ENCODE results near the gene SLC25A44.

SLC25A44 gene, protein sequence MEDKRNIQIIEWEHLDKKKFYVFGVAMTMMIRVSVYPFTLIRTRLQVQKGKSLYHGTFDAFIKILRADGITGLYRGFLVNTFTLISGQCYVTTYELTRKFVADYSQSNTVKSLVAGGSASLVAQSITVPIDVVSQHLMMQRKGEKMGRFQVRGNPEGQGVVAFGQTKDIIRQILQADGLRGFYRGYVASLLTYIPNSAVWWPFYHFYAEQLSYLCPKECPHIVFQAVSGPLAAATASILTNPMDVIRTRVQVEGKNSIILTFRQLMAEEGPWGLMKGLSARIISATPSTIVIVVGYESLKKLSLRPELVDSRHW

DNA sequence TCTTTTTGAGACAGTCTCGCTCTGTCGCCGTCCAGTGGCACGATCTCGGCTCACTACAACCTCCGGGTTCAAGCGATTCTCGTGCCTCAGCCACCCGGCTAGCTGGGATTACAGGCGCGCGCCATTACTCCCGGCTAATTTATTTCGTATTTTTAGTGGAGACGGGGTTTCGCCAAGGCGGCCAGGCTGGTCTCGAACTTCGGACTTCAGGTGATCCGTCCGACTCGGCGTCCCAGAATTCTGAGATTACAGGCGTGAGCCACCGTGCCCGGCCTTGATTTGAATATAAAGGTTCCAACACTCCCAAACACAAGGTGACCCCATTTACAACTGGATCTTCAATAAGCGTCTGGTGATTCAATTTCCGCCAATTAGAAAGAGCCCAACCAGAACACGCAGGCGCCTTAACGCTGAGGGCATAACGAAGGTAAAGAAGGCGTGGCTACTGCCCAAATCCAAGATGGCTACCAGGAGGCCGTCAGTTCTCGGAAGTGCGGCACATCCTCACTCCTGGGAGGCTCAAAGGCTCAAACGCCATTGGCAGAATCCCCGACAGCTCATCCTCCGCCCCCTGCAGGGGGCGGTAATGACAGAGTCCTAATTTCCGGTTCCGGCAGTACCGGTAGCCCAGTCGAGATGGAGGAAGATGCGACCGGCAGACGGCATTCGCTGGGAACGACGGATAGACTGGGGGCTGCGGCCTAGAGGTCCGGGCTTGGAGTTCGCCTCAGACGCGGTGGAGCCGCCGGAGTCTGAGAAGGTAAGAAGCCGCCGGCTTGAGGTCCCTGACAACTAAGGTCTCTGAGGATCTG lies at the start of gene SLC25A44:
Gene SLC25A44 (plus strand): TSS at position 617 of the 812 bp plus-strand sequence. CDS start 5,744 bp downstream, outside the sequence.
- peak within 1 kb of the TSS; percentile 94 for H3K4me3 ChIP-seq (ENCODE audit: low read length)
- H3K27ac ChIP-seq (ENCODE audit: low read depth, low read length): peak within 1 kb of the TSS; percentile 71

DNA sequence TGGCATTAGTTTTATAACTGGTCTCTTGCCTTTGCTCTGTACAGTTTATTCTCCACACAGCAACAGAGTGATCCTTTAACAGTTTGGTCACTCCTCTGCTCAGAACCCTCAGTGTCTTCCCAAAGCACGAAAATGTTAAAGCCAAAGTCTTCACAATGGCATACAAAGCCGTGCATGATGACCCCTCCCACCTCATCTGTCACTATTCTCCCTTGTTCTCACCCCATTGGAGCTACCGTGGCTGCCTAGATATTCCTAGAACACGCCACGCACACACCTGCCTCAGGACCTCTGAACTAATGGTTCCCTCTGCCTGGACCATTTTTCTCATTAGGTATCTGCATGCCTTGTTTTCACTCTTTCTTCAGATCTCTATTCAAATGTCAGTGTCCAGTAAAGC lies 49.2 kb upstream of the SLC25A44 start:
- H3K9me2 ChIP-seq (replicated peaks; ENCODE audit: control insufficient read depth, low read length): no peaks in the 10 kb centered on the region
- no peak overlapping the region for H3K4me3 ChIP-seq (ENCODE audit: low read length)
- no peaks in the 10 kb centered on the region for H3K36me3 ChIP-seq (ENCODE audit: control insufficient read depth, low read length)
- no peaks in the 10 kb centered on the region for H4K20me1 ChIP-seq (ENCODE audit: control insufficient read depth, insufficient read depth, low read depth, low read length)
- no peak overlapping the region for H3K4me2 ChIP-seq (ENCODE audit: low read length)
- no peak overlapping the region for H3K27ac ChIP-seq (ENCODE audit: low read depth, low read length)
- H3K27me3 ChIP-seq (ENCODE audit: control insufficient read depth, low read length): no peaks in the 10 kb centered on the region
- no peak for TF ChIP-seq EZH2phosphoT487 (IDR thresholded peaks at IDR 0.05; ENCODE audit: borderline replicate concordance, low read length)
- TF ChIP-seq, protein P1, sequence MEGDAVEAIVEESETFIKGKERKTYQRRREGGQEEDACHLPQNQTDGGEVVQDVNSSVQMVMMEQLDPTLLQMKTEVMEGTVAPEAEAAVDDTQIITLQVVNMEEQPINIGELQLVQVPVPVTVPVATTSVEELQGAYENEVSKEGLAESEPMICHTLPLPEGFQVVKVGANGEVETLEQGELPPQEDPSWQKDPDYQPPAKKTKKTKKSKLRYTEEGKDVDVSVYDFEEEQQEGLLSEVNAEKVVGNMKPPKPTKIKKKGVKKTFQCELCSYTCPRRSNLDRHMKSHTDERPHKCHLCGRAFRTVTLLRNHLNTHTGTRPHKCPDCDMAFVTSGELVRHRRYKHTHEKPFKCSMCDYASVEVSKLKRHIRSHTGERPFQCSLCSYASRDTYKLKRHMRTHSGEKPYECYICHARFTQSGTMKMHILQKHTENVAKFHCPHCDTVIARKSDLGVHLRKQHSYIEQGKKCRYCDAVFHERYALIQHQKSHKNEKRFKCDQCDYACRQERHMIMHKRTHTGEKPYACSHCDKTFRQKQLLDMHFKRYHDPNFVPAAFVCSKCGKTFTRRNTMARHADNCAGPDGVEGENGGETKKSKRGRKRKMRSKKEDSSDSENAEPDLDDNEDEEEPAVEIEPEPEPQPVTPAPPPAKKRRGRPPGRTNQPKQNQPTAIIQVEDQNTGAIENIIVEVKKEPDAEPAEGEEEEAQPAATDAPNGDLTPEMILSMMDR (IDR thresholded peaks at IDR 0.05; ENCODE audit: low read depth, low read length, poor library complexity, severe bottlenecking): no peak
- H3K4me1 ChIP-seq (ENCODE audit: control insufficient read depth, low read length): peaks cover 41% of the 10 kb centered on the region
- H3F3A ChIP-seq (ENCODE audit: control insufficient read depth, insufficient read depth): no peaks in the 10 kb centered on the region; the same call in 1 of the 2 replicates
- no peaks in the 10 kb centered on the region for H3K79me2 ChIP-seq (ENCODE audit: control insufficient read depth, low read length)
- H3K9me3 ChIP-seq (ENCODE audit: control insufficient read depth, insufficient read depth, low read length): no peaks in the 10 kb centered on the region

More for the DNA sequence above, at the start of gene SLC25A44:
- Histone ChIP-seq H3K4me2 (ENCODE audit: low read length) (peak within 1 kb of the TSS; percentile 87), H3F3A (ENCODE audit: control insufficient read depth, insufficient read depth) (no peaks in the 10 kb centered on the region), H3K36me3 (ENCODE audit: control insufficient read depth, low read length) (peaks cover 21% of the 10 kb centered on the region), H3K79me2 (ENCODE audit: control insufficient read depth, low read length) (peaks cover 50% of the 10 kb centered on the region), H3K4me1 (ENCODE audit: control insufficient read depth, low read length) (peaks cover 25% of the 10 kb centered on the region), H4K20me1 (ENCODE audit: control insufficient read depth, insufficient read depth, low read depth, low read length) (no peaks in the 10 kb centered on the region), H3K27me3 (ENCODE audit: control insufficient read depth, low read length) (no peaks in the 10 kb centered on the region), H3K9me3 (ENCODE audit: control insufficient read depth, insufficient read depth, low read length) (no peaks in the 10 kb centered on the region; the same call in 1 of the 2 replicates), H3K9me2 (replicated peaks; ENCODE audit: control insufficient read depth, low read length) (no peaks in the 10 kb centered on the region)
- no peak for TF ChIP-seq EZH2phosphoT487 (IDR thresholded peaks at IDR 0.05; ENCODE audit: borderline replicate concordance, low read length)
- TF ChIP-seq, protein P1 (IDR thresholded peaks at IDR 0.05; ENCODE audit: low read depth, low read length, poor library complexity, severe bottlenecking): peak; percentile 42

DNA sequence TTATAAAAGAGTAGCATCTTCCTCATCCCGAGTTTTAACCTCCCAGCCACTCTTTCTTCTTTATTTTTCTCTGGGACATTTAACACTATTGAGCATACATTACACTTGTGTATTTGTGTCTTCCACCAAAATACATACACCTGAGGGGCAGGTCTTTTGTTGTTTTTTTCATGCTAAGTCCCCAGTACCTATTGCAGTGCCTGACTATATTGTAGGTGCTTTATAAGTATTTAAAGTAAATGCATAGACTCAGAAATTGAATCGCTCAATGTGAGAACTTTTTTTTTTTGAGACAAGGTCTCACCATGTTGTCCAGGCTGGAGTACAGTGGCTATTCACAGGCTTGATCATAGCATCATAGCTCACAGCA lies 48.3 kb upstream of the SLC25A44 start:
- no peak overlapping the region for H3K27ac ChIP-seq (ENCODE audit: low read depth, low read length)
- no peaks in the 10 kb centered on the region for H4K20me1 ChIP-seq (ENCODE audit: control insufficient read depth, insufficient read depth, low read depth, low read length)
- peaks cover 4% of the 10 kb centered on the region for H3F3A ChIP-seq (ENCODE audit: control insufficient read depth, insufficient read depth)
- no peaks in the 10 kb centered on the region for H3K9me3 ChIP-seq (ENCODE audit: control insufficient read depth, insufficient read depth, low read length)
- TF ChIP-seq, protein P1 (IDR thresholded peaks at IDR 0.05; ENCODE audit: low read depth, low read length, poor library complexity, severe bottlenecking): no peak
- no peak for TF ChIP-seq EZH2phosphoT487 (IDR thresholded peaks at IDR 0.05; ENCODE audit: borderline replicate concordance, low read length)
- no peaks in the 10 kb centered on the region for H3K27me3 ChIP-seq (ENCODE audit: control insufficient read depth, low read length)
- peaks cover 6% of the 10 kb centered on the region for H3K79me2 ChIP-seq (ENCODE audit: control insufficient read depth, low read length)
- H3K4me2 ChIP-seq (ENCODE audit: low read length): peak overlapping the region; percentile 63; the same call in 1 of the 2 replicates
- H3K4me3 ChIP-seq (ENCODE audit: low read length): no peak overlapping the region
- H3K4me1 ChIP-seq (ENCODE audit: control insufficient read depth, low read length): peaks cover 50% of the 10 kb centered on the region
- no peaks in the 10 kb centered on the region for H3K36me3 ChIP-seq (ENCODE audit: control insufficient read depth, low read length)
- H3K9me2 ChIP-seq (replicated peaks; ENCODE audit: control insufficient read depth, low read length): no peaks in the 10 kb centered on the region

Measured in DOHH2 (cell line).